GM12892 (cell line): ENCODE measurements around the gene IFNL2. TPM values are rescaled to one million over a fixed set of nuclear protein-coding genes. Genes with fewer than 3 reads are reported as not detected.
A peak's percentile ranks its signal among the peaks of the same experiment; 100 is the strongest.
"Not testable (repeated sequence)": the region's sequence is repeated elsewhere in the genome, so short reads cannot be mapped to it uniquely, and the experiment has no call there.

Source experiments
- DNase-seq: peaks from one replicate; pipeline ENCODE4 v3.0.0; 2011; ENCODE audit not compliant: insufficient read length
- FAIRE-seq: peaks from 2 replicates; lab custom pipeline; 2011; peaks lifted over from hg19 to GRCh38; lab: Jason Lieb, UNC
- POLR2A ChIP-seq: IDR thresholded peaks from 2 replicates; pipeline ENCODE4 v1.6.1; 2011; ENCODE audit warnings: low read depth, low read length, control low read depth
- POLR2AphosphoS5 ChIP-seq: IDR thresholded peaks from 2 replicates; pipeline ENCODE4 v1.6.1; 2011; ENCODE audit warnings: low read depth, low read length, control low read depth
- TAF1 ChIP-seq: IDR thresholded peaks from 2 replicates; pipeline ENCODE4 v1.6.1; 2011; ENCODE audit warnings: low read depth, mild to moderate bottlenecking, control low read depth, low read length, borderline replicate concordance
- polyA plus RNA-seq: library from polyadenylated mRNA; unstranded; fragments of >200 nt; gene quantifications from one replicate; pipeline ENCODE4 v1.2.1, GENCODE V29; 2012; ENCODE audit warnings: missing spikeins, inconsistent platforms; ENCODE audit not compliant: missing spikeins

IFNL2 gene
- not detected for polyA plus RNA-seq

DNA sequence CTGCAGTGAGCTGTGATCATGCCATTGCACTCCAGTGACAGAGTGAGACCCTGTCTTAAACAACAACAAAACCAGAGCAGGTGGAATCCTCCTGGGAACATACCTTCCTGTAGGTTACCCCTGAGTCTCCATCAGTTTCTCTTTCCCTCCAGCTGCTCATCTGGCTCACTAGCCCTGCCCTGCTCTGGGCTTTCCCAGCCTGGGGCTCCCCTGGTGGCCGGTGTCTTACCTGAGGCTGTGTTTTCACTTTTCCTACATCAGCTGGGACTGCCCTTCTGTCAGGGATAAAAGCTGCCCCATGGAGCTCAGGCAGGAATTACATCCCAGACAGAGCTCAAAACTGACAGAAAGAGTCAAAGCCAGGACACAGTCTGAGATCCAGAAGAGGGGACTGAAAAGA is at the start of gene IFNL2:
TSS of gene IFNL2 (plus strand) at position 312 of the 400 bp plus-strand sequence. CDS start 173 bp downstream, outside the sequence.
- FAIRE-seq, result peak; percentile 88
- not testable (repeated sequence) for DNase-seq

DNA sequence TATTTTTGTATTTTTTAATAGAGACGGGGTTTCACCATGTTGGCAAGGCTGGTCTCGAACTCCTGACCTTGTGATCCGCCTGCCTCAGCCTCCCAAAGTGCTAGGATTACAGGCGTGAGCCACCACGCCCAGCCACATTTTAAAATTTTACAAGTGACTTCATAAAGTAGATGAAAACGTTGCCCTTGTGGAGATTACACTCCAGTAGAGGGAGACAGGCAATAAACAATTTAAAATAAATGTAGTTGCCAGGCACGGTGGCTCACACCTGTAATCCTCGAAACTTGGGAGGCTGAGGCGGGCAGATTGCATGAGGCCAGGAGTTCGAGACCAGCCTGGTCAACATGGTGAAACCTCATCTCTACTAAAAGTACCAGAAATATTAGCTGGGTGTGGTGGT is 49.1 kb upstream of the IFNL2 start:
- not testable (repeated sequence) for DNase-seq, FAIRE-seq

DNA sequence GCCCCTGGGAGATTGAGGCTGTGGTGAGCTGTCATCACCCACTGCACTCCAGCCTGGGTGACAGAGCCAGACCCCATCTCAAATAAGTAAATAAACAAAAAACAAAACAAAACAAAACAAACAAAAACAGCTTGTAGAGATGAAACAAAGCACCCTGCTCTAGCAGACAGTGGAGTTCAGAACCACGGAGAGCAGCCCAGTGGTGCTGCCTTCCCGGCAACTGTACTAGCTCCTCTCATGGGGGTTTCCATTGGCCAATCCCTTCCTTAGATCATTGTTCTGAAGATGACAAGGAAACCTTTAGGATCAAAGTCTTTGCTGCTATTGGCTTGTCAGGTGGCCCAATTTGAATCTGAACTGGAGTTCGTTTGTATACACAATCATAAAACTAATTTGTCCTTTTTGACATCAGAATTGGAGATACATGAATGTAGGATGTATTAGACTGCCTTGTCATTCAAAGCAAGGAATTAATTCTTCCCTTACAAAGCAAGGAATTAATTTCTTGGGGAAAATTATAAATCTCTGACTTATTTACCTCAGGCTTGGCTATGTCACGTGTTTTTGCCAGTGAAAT is 44.4 kb upstream of the IFNL2 start:
- no peak for DNase-seq
- no peak for TF ChIP-seq POLR2A
- TF ChIP-seq TAF1, result no peak
- no peak for TF ChIP-seq POLR2AphosphoS5
- no peak for FAIRE-seq

DNA sequence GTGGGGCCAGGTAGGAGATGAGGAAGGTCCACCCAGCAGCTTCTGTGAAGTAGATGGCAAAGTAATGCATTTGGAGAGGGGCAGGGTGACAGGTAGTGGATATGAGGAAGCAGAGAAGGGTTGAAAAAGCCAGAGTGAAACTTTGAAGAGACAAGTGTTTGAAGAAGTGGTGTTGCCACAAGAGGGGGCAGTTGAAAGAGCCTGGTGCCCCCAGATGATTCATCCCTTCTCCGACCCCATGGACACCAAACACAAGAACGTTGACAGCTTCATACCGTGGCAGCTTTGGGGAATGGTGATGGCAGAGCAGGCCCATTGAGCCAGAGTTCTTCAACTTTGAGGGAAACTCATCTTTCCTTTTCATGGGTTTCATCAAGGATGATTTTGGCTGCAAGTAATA is 43.3 kb upstream of the IFNL2 start:
- no peak for DNase-seq
- no peak for TF ChIP-seq POLR2AphosphoS5
- TF ChIP-seq POLR2A, result no peak
- TF ChIP-seq TAF1, result no peak
- FAIRE-seq, result no peak

DNA sequence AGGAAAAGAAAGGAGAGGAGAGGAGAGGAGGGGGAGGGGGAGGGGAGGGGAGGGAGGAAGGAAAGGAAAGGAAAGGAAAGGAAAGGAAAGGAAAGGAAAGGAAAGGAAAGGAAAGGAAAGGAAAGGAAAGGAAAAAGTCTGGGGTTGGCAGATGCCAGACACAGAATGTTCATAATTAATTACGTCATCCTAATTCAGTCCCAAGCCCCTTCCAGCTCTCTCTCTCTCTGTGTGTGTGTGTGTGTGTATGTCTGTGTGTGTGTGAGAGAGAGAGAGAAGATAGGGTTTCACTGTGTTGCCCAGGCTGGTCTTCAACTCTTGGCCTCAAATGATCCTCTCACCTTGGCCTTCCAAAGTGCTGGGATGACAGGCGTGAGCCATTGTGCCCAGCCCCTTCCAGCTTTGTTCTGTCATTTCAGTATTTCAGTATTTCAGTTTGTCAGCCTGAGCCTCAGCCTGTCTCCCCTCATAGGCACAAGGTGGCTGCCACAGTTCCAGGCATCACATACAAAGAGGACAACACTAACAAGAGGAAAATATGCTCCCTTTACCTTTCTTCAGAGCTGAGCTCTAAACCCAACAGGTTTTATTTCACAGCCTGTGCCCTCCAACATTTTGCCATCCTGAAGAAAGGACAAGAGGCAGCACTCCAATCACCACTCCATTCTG is 38.0 kb upstream of the IFNL2 start:
- TF ChIP-seq TAF1 (no peak), POLR2A (no peak), POLR2AphosphoS5 (no peak)
- FAIRE-seq (no peak), DNase-seq (no peak)

DNA sequence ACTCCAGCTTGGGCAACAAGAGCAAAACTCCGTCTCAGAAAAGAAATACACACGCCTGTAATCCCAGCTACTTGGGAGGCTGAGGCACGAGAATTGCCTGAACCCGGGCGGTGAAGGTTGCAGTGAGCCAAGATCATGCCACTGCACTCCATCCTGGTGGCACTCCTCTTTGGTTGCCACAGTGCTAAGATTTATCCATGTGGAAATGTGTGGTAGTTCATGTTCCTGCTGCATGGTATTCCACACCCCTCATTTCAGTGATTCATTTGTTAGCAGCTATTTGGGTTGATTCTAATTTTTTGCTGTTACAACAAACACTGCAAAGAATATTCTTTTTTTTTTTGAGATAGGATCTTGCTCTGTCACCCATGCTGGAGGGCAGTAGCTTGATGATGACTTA is 35.5 kb upstream of the IFNL2 start:
- no peak for FAIRE-seq
- TF ChIP-seq TAF1 (no peak), POLR2A (no peak), POLR2AphosphoS5 (no peak)
- DNase-seq, result no peak

DNA sequence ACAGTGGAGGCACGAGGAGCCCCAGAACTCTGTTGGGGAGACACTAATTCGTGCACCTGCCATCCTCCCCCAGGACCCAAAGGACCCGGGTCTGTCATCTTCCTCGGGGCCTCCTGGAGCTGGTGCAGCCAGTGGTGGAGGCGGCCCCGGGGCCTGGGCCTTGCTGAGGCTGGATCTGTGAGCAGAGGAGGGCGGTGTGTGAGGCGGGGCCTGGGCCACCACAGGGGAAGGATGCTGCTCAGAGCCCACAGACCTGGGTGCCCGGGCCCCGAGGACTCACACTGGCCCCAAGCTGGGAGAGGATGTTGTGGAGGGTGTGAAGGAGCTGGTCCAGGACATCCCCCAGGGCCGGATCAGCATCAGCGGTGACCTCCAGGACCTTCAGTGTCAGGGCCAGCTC is 31.7 kb upstream of the IFNL2 start:
- no peak for TF ChIP-seq POLR2A
- TF ChIP-seq TAF1, result no peak
- no peak for TF ChIP-seq POLR2AphosphoS5
- DNase-seq, result no peak
- no peak for FAIRE-seq

DNA sequence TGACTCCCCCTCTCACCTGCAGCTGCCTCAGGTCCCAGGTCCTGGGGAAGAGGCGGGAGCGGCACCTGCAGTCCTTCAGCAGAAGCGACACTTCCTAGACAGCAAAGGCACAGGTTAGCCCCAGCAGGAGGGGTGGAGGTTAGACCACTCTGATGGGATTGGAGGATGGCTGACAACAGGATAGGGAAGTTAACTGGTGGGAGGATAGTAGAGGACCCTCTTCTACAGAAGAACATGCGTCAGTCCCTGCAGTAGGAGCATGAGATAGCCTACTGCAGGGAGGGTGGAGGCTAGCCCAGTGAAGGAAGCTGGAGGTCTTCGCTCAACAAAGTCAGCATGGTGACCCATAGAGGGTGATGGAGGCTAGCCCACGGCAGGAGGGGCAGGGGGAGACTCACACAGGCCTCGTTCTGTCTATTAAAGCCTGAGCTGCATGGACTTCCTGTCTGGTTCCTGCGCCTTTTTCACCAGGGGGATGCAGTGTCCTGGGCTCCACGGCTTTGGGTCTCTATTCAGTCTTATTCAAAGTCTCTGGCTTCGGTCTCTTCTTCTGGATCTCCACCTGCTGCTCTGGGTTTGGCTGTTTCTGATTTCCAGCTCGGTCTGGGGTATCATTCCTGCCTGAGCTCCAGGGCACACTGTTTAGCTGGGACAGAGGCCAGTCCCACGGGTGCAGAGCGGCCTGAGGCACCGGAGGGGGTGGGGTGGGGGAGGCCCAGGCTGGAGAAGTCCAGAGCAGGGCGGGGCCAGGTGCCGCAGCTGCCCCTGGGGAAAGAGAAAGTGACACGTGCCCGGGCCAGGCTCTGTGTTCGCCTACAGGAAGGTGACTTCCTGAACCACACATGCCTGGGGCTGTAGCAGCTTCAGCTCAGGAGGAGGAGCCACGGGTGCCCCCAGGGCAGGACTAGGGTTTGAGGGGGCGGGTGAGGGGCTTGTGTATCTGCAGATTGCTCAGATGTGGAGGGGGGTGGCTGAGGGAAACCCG is 30.7 kb upstream of the IFNL2 start:
- TF ChIP-seq POLR2A (no peak), POLR2AphosphoS5 (no peak)
- FAIRE-seq (peak; percentile 81), DNase-seq (peak; percentile 51)

DNA sequence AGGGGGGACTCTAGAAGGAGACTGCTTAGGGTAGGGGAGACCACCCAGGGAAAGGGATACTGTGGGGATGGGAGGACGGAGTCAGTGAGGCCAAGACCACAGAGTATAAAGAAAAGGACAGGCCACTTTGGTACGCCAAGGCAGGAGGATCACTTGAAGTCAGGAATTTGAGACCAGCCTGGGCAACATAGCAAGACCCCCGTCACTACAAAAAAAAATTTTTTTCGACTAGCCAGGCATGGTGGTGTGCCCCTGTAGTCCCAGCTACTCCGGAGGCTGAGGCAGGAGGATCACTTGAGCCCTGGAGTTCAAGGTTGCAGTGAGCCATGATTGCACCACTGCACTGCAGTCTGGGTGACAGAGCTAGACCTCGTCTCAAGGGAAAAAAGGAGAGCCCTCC is 30.0 kb upstream of the IFNL2 start:
- DNase-seq (no peak), FAIRE-seq (no peak)
- TF ChIP-seq POLR2AphosphoS5 (no peak), TAF1 (no peak), POLR2A (no peak)

DNA sequence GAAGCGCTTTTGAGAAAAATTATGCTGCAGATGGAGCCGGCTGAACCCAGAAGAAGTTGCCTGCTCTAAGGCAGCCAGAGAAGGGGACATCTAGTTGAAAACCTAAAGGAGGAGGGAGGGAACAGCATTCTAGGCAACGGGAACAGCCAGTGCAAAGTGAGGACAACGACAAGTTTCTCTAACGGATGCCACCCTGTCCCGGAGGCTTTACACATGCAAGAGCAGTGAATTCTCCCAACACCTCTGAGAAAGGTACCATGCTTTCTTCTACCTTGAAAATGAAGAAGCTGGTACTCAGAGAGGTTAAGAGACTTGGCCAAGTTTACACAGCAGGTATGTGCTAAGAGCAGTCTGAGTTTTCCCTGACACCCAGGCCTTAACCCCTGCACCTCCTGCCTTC is 29.3 kb upstream of the IFNL2 start:
- FAIRE-seq (no peak), DNase-seq (no peak)
- TF ChIP-seq POLR2AphosphoS5 (no peak), POLR2A (no peak), TAF1 (no peak)

DNA sequence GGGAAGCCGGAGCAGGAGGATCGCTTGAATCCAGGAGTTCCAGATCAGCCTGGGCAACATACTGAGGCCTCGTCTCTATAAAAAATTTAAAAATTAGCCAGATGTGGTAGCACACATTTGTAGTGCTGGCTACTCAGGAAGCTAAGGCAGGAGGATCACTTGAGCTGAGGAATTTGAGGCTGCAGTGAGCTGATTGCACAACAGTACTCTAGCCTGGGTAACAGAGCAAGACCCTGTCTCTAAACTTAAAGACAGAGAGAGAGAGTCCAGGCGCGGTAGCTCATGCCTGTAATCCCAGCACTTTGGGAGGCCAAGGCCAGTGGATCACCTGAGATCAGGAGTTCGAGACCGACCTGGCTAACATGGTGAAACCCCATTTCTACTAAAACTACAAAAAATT is 27.8 kb upstream of the IFNL2 start:
- TF ChIP-seq POLR2AphosphoS5, result no peak
- TF ChIP-seq TAF1, result no peak
- TF ChIP-seq POLR2A, result no peak
- FAIRE-seq (no peak), DNase-seq (no peak)

DNA sequence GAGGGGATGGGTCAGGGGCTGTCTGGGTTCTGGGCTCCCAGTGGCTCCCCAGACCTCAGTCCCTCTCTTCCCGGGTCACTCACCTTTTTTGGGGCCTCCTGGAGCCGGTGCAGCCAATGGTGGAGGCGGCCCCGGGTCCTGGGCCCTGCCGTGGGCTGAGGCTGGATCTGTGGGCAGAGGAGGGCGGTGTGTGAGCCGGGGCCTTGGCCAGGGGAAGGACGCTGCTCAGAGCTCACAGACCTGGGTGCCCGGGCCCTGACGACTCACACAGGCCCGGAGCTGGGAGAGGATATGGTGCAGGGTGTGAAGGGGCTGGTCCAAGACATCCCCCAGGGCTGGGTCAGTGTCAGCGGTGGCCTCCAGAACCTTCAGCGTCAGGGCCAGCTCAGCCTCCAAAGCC is 24.5 kb upstream of the IFNL2 start:
- FAIRE-seq, result not testable (repeated sequence)

DNA sequence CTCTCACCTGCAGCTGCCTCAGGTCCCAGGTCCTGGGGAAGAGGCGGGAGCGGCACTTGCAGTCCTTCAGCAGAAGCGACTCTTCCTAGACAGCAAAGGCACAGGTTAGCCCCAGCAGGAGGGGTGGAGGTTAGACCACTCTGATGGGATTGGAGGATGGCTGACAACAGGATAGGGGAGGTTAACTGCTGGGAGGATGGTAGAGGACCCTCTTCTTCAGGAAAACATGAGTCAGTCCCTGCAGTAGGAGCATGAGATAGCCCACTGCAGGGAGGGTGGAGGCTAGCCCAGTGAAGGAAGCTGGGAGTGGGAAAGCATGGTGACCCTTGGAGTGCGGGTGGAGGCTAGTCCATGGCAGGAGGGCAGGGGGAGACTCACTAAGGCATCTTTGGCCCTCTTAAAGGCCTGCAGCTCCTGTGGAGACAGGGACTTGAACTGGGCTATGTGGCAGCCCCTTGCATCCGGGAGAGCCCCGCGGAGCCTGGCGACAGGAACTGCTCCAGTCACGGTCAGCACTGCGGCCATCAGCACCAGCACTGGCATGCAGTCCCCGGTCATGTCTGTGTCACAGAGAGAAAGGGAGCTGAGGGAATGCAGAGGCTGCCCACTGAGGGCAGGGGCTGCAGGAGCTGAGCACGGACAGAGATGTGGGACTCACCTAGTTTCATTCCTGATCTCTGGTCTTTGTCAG is 23.6 kb upstream of the IFNL2 start, which contains the start of gene IFNL3:
TSS of gene IFNL3 (minus strand) at position 597 of the 691 bp plus-strand sequence. CDS start at position 558, 39 bp downstream.
- DNase-seq, FAIRE-seq: not testable (repeated sequence)

More for the DNA sequence above, 24.5 kb upstream of the IFNL2 start:
- not testable (repeated sequence) for DNase-seq

DNA sequence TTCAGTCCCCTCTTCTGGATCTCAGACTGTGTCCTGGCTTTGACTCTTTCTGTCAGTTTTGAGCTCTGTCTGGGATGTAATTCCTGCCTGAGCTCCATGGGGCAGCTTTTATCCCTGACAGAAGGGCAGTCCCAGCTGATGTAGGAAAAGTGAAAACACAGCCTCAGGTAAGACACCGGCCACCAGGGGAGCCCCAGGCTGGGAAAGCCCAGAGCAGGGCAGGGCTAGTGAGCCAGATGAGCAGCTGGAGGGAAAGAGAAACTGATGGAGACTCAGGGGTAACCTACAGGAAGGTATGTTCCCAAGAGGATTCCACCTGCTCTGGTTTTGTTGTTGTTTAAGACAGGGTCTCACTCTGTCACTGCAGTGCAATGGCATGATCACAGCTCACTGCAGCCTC is 23.0 kb upstream of the IFNL2 start:
- FAIRE-seq, result peak; percentile 44

More for the DNA sequence above, 23.0 kb upstream of the IFNL2 start:
- not testable (repeated sequence) for DNase-seq
